M059J (cell line): Measurements from ENCODE around the gene DUSP2. TPM values are rescaled to one million over a fixed set of nuclear protein-coding genes. Genes with fewer than 3 reads are reported as not detected.
"Not testable (repeated sequence)": the region's sequence is repeated elsewhere in the genome, so short reads cannot be mapped to it uniquely, and the experiment has no call there.

Experiments used
- DNase-seq: peaks from one replicate; pipeline ENCODE4 v3.0.0-alpha.2; 2012; ENCODE audit warnings: low read depth
- total RNA-seq: library from RNA; depleted of rRNA; stranded (reverse); fragments of >200 nt; shearing (Covaris generic); gene quantifications from 2 replicates; pipeline ENCODE4 v1.2.3, GENCODE V29; 2014

DUSP2 gene
- total RNA-seq, 1 experiment from 2014 or later: 103 TPM

DNA sequence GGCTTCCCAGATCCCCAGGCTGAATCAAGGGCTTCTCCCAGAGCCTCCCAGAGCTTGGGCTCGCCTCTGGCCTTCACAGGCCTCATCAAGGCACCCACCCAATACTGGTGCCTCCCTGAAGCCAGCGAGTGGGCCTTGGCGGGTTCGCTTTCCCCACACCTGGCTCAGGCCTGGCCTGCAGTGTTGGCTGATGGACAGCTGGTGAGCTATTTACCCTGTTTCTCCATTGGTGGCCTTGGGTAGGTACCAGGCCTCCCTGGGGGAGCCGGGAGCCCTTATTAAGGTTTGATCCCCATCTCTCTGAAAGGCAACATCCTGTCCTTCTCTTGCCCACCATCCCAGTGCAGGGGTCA is 18.2 kb upstream of the DUSP2 start:
- no peak for DNase-seq

DNA sequence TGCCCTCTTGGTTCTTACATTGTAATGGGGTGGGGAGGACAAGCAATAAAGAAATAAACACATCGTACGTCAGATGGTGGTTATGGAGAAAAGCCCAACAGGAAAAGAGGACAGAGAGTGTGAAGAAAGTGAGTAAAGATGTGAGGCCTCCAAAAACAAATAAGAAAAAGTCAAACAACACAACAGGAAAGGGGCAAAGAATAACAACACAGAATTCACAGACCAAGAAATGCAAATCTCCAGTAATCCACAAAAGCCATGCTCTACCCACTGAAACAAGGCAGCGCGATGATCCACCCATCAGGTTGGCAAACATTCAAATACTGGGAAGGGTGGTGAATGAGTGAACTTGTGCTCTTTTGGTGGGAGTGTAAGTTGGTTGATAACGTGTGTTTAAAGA is 16.7 kb upstream of the DUSP2 start:
- DNase-seq: no peak

DNA sequence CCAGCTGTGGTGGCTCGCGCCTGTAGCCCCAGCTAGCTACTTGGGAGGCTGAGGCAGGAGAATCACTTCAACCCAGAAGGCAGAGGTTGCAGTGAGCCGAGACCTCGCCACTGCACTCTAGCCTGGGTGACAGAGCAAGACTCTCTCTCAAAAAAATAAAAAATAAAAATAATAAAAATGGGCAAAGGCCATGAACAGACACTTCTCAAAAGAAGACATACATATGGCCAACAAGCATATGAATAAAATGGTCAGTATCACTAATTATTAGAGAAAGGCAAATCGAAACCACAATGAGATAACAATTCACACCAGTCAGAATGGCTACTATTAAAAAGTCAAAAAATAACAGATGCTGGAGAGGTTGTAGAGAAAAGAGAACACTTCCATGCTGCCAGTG is 15.1 kb upstream of the DUSP2 start:
- not testable (repeated sequence) for DNase-seq

DNA sequence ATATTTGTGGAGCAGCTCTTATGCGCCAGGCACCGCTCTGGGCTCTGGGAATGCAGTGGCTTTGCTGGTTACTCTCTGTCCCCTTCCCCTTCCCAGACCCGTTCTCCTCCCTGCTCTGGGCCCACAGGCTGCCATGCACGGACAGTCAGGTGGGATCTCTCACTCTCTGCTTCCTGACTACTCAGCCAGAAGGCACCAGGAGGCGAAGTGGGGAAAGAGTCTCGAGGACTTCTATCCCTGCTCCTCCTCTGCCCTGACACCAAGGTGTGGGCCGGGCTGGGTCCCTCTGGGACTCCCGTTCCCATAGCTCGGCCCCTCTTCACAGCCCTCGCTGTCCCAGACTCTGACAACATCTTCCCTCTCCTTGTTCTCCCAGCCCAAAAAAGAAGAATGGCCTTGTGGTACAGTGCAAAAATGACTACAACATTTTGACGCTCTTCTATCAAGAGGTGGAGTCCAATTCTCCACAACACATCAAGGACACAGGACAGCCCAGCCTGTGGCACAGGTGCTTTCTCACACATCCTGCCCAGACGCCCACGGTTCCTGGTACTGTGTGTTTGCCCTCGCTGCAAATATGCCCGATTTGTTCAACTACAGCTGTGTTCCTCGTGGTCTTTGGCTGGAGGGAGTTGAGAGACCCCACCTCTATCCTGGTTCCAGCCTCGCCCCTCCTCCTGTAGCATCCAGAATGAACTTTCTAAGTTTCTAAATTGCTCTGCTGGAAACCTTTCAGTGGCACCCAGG is 14.0 kb upstream of the DUSP2 start:
- DNase-seq: no peak

DNA sequence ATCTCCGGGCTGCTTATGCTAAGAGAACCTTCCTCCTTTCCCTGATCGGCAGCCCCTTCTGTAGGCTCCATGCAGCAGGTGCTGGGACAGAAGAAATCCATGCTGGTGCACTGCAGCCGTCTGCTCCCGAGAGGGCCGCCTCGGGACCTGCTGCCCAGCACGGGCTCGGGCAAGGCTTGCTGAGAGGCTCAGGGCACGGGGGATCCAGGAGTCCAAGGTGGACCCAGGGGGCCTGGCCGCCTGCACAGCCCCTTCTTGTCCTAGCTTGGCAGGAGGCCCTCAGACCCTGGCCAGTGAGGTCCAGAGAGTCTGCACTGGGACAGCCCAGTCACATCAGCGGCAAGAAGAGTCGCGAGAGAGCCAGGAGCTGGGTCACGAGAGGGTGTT is 13.3 kb upstream of the DUSP2 start:
- DNase-seq: no peak

DNA sequence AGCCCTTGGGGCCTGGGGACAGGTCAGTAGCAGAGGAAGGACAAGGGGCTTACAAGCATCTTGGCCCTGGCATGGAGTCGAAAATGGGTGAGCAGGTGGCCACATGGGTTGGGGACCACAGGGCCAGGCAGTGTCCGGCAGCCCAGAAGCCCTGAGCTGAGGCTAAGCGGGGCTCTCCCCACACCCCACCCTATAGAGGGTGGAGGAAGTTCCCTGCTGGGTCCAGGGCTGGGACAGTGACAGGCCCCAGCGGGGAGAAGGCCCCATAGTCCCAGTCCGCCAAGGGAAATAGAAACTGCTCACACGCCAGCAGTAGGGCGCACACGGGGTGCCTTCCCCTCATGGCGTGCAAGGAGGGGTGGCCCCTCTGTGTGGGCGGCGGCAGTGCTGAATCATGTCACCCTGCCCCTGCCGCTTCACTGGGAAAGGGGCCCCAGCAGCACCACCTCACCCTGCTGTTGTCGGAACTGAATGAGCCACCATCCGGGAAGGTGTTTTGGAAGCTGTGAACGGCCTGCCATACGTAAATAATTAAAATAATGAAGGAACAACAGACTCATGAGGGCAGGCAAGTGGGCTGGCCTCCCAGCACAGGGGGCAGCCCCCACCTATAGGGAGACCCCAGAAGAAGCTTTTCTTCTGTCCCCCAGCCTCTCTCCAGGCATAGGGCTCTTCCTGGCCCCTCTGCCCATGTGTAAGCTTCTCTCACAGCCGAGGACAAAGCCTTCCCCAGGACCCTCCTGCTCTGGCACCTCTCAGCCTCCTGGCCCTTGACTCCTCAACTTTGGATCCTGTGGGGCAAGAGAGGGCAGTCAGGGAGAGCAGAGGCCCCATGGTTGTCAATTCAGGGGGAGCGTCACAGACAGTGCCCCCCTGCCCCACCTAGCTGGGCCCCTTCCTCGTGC is 12.7 kb upstream of the DUSP2 start:
- no peak for DNase-seq

DNA sequence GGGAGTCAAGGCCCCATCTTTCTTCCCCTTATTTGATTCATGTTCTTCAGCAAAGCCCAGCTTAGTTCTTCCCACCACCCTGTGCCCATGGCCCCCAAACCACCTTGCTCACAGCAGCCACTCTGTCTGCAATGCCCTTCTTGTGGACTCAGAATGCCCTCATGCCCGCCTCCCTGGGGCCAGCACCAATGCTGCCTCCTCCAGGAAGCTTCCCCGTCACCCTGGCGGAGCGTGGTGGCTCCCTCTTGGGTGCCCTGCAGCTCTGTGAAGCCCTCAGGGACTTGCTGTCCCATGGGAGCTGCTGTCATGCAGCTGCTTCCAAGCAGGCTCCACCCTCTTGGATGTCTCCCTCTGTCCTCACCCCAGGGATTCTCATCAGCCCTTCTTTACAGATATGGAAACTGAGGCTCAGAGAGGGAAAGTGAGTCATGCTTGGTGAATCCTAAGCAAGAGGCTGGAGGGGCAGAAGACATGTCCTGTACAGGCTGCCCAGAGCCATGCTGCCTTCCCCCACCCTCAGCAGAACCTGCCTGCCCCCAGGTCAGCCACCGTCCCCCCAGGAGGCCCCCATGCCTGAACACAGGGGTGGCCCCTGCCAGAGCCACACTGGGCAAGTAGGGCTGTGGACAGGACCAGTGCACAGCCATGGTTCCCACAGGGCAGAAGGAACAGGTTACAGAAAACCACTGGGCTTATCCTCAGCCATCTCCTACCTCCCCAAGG is 11.8 kb upstream of the DUSP2 start:
- no peak for DNase-seq

DNA sequence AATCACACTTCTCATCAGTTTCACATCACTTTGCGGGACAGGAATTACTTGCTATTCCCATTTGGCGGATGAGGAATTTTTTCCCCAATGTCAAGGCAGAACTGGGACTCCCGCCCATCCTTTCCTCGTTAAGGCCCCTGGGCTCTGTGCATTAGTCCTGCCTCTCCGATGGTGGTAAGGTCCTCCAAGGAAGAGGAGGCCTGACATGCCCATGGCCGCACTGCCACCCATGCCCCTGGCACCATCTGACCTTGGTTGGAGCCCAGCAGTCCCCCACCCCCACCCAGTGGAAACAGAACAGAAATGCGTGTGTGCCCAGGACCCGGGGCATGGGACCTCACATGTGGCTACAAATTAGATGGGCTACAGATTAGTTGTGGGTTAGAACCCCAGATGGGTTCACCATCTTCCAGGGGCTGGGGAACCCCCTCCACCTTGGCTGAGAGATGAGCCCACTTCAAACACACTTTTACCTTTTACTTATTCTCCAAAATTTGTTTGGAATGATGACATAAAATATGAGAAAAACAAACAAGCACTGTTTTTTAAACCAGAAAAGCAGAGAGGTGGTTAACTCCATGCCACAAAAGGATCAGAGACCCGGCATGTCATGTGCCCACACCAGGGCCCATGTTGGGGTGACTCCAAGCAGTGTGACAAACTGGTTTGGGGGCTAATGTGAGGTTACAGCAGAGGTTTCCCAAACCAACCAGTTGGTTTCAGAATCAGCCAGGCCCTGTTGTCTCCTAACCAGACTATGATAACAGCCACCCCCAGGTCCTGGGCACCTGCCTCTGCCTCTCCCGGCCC is 11.0 kb upstream of the DUSP2 start:
- DNase-seq: no peak

DNA sequence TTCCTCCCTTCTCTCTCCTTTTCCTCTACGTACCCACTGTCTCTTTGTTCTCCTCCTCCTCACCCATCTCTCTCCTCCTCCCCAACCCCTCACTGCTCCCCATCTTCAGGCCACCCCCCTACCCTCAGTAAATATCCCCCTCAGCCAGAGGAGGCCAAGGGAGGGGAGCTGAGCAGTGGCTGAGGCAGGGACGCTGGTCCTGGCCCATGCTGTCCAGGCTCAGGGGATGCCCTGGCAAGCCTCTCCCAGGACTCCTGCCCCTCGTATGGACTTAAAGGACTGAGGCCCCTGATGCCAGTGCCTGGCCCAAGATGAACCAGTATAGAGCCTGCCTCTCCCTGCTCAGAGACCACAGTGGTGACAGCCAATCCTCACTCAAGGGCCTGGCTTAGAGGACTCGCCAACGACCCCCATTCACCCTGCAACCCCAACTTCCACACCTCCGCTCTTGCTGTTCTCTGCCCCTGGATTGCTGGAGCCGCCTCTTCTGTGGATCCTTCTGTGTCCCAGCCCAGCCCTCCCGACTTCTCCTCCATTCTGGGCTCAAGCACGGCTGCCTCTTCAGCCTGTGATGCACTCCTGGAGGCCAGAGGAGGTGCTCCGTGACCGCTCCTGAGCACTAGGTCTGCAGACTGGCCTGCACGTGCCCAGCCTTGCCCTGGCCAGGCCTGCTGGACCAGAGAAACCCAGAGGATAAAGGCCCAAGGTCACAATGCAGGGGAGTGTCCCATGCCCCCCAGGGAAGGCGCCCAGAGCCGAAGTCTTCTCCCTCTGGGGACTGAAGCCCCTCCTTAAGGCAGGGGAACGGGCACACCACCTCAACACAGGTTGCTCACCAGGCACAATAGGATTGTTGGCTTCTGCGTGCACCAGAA is 9.5 kb upstream of the DUSP2 start:
- DNase-seq: no peak

DNA sequence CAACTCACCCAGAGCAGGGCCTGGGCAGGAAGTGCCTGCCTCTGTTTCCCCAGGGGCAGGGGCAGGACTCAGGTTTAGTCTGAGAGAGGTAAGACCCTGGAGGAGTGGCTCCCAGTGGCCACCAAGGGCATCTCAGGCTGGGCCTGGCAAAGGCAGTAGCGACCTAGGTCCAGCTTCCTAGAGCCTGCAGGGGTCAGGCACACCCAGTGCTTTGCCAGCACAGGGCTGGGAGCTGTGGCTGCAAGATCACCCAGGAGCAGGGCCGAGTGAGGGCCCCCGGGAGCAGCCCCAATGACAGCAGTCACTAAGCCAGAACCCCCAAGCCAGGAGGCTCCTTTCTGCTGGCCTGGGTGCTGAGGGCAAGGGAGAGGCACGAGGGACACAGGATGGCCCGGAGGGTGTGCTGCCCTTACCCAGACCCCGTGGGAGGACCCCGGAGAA is 8.8 kb upstream of the DUSP2 start:
- no peak for DNase-seq

DNA sequence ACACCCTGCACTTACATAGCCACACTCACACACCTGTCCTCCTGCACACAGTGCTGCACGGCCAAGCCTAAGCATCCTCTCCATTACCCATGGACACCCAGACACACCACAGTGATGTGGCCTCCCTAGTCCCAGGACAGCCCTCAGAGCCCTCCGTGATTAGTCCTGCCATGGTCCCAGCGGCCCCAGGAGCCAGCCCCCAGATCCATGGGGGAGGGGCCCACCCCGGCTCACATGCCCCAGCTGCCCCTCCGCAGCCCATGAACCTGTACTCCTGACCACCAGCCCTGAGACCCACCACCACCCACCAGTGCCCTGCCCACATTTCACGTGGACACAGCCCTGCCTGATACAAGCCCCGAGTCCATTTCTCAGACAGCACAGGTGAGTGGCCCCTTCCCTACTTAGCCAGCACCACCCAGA is 8.1 kb upstream of the DUSP2 start:
- no peak for DNase-seq

DNA sequence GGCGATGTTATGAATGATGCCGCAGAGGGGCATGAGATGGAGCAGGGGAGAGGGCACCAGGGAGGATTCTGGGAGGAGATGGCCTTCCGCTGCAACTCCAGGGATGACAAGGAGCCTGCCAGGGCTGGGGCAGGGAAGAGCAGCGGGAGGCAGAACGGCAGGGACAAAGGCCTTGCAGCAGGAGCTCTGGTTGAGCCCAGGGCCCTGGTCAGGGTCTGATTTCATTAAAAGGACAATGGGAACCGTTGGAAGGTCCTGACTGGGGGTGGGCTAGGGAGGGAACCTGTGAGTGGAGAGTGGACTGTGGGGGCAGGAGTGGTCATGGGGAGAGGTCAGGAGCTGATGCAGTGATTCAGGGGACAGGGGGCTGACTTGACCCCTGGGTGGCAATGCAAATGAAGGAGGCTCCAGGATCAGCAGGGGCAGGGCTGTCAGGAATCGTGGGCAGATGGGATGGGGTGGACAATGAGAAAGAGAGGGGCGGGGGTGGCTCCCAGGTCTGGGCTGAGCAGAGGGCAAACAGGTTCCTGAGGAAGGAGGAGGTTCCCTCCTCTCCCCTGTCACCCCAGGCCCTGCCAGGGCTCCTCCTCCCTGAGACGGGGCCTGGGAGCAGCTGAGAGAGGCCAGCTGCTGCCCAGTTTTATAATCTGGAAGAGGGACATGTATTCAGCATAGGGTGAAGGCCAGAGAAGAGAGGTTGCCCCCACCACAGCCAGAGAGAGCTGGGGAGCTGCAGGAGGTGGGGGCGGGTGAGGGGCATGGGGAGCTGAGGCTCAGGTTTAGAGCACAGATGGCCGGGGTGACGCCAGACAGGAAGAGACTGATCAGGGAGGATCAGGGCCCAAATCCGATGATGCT is 7.3 kb upstream of the DUSP2 start:
- DNase-seq: no peak

DNA sequence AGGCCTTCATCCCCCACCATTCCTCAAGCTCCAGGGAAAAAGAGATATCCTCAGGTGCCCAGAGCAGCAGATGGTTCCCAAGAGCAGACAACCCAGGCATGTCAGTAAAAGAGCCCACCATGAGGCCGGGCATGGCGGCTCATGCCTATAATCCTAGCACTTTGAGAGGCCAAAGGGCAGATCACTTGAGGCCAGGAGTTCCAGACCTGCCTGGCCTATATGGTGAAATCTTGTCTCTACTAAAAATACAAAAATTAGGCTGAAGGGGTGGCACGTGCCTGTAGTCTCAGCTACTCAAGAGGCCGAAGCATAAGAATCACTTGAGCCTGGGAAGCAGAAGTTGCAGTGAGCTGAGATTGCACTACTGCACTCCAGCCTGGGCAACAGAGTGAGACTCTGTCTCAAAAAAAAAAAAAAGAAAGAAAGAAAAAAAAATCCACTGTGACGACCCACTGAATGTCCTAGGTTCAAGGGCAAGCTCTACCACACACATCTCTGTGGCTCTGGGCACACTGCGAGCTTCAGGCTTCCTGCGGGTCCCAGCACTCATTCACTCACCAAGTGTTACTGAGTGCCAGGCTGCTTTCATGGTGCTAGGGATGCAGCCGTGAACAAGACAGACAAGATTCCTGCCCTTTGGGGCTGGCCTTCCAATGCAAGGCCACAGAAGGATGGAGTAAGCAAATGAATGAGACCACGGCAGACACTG is 6.5 kb upstream of the DUSP2 start:
- DNase-seq: no peak

DNA sequence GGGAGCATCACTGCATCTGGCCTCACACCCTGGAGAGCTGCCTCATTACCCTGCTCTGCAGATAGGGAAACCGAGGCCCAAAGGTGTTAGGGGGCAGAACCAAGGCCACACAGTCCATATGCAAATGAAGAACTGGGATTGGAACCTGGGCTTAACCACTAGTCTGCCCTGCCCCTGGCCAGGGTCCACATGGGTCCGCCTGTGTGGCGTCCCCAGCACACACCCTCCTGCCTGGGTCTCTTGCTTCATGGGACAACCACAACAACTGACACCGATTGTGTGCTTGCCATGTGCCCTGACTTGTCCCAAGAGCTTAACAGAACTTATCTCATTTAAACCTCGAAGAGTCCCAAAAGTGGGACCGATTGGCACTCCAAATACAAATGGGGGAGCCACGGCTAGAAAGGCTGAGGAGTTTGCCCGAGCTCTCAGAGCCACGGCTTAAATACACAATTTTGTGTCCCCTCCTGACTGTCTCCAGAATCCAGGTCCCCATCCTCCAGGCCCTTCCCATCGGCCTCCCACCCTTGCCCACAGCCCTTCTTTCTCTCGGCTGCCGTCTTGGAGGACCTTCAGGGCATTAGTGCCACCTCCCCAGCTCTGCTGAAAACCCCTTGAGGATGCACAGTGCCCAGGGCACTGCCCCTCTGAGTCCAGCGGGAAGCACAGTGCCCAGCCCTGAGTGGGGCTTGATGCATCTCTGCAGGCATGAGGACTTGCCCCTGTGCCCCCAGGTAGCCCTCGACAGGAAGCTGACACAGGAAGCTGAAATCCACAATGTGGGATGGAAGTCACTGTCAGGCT is 5.8 kb upstream of the DUSP2 start:
- DNase-seq: no peak

DNA sequence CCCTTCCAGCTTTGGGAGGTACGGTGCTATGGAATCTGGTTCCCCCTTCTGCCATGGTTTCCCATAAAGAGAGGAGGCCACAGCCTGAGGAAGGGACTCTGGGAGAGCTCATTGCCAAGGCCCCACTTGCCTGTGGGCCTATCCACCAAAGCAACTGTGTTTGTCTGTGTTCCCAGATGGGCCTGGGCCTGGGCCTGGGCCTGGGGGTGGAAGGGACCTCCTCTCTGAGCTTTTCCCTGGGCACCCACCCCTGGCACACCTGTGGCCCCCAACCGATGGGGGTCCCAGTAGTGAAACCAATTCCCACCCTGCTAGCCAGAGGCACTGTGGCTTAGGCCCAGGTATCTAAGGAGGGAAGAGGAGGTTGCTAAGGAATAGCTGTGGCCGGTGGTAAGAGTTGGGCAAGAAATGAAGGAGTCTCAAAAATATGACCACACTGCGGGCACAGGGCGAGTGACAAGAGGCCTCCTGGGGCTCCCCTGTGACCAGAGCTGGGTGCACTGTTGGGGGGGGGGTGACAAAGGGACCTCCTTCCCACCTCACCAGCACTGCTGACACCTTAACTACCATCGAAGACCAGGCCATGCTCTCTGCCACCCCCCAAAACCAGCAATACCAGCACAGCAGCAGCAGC is 4.9 kb upstream of the DUSP2 start:
- no peak for DNase-seq

DNA sequence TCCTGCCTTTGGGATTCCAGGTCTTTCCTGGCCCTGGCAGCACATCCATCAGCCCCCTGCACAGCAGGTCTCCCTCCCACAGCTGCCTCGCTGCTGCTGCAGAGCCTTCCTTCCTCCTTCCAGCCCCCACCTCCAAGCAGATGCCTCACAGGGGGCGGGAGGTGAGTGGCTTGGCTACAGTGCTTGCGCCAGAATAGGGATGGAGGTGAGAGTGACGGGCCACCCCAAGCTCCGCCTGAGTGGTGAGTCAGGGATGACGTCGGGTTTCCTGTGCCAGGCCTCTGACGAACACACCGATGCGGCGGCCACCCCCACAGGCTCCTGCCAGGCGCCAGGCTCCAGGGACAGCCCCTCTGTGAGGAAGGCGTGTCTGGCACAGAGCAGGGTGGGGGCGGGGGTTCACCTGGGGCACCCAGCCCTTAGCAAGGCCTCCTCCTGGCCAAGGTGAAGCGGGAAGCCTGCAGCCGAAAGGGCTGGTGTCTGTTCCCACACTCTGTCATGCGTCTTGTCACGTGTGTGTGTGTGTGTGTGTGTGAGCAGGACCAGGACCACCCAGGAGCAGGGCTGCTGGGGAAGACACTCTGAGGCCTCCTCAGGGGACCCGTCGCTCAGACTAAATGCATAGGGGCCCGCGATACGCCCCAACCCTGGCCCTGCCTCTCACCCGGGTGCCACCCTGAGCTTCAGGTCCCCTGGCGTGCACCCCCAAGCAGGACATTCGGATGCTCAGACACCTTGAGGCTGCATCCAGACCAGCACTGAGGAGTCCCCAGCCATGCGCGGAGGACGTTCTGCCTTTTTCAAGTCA is 3.4 kb upstream of the DUSP2 start:
- peak; percentile 95 for DNase-seq
